Measurements from ENCODE around the gene EPN3. TPM values are rescaled to one million over a fixed set of nuclear protein-coding genes. Genes with fewer than 3 reads are reported as not detected.

EPN3 gene
- total RNA-seq, 1 experiment from 2014 or later = 0.09 TPM

DNA sequence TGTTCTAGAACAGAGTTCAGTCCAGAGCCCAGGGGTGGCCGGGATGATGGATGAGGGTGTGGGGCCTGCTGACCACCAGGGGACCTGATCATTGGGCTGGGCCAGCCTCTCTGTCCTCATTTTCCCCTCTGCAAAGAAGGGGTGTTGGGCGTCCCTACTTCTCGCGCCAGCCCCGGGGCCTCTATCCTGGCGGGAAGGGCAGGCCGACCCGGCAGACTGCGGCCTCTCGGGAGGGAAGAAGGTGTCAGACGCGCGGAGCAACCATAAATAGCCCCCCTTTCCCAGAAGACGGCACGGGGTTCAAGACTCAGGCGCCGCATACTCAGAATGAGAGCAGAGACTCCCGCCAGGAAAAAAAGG, 26.0 kb downstream of the EPN3 start:
- no peak for TF ChIP-seq EZH2 (IDR thresholded peaks at IDR 0.05; ENCODE audit: borderline replicate concordance, low read depth, low read length, poor library complexity, severe bottlenecking)
- TF ChIP-seq, protein P1, sequence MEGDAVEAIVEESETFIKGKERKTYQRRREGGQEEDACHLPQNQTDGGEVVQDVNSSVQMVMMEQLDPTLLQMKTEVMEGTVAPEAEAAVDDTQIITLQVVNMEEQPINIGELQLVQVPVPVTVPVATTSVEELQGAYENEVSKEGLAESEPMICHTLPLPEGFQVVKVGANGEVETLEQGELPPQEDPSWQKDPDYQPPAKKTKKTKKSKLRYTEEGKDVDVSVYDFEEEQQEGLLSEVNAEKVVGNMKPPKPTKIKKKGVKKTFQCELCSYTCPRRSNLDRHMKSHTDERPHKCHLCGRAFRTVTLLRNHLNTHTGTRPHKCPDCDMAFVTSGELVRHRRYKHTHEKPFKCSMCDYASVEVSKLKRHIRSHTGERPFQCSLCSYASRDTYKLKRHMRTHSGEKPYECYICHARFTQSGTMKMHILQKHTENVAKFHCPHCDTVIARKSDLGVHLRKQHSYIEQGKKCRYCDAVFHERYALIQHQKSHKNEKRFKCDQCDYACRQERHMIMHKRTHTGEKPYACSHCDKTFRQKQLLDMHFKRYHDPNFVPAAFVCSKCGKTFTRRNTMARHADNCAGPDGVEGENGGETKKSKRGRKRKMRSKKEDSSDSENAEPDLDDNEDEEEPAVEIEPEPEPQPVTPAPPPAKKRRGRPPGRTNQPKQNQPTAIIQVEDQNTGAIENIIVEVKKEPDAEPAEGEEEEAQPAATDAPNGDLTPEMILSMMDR (conservative IDR thresholded peaks at IDR 0.05; ENCODE audit: low read depth, low read length) = no peak
- Histone ChIP-seq H3K27me3 (replicated peaks; ENCODE audit: insufficient read depth, low read depth, low read length, poor library complexity) (peaks cover 11% of the 10 kb centered on the region), H3K4me1 (ENCODE audit: insufficient read depth, low read length, poor library complexity, severe bottlenecking) (peaks cover 31% of the 10 kb centered on the region), H3K36me3 (ENCODE audit: insufficient read depth, low read length, poor library complexity, severe bottlenecking) (no peaks in the 10 kb centered on the region), H3K9me3 (ENCODE audit: low read depth, low read length, poor library complexity, severe bottlenecking) (no peaks in the 10 kb centered on the region), H3K4me3 (ENCODE audit: low read depth, low read length, poor library complexity, severe bottlenecking) (peak overlapping the region; percentile 59), H3K27ac (ENCODE audit: low read depth, low read length, poor library complexity, severe bottlenecking) (no peak overlapping the region)
- DNase-seq (ENCODE audit: low spot score) = no peak
- POLR2A ChIA-PET (ENCODE audit: low non-redundant PET) = no interaction called here
- intact Hi-C loops (cut with micrococcal nuclease; ENCODE audit: unreplicated experiment) = no loop called here
- BruUV-seq (replicated peaks) = no TSS peak
- CTCF ChIA-PET = no interaction called here

- Histone ChIP-seq H3K36me3 (ENCODE audit: insufficient read depth, low read length, poor library complexity, severe bottlenecking) (no peaks in the 10 kb centered on the region), H3K27ac (ENCODE audit: low read depth, low read length, poor library complexity, severe bottlenecking) (no peak overlapping the region), H3K27me3 (replicated peaks; ENCODE audit: insufficient read depth, low read depth, low read length, poor library complexity) (peaks cover 11% of the 10 kb centered on the region), H3K4me3 (ENCODE audit: low read depth, low read length, poor library complexity, severe bottlenecking) (peak overlapping the region; percentile 59), H3K4me1 (ENCODE audit: insufficient read depth, low read length, poor library complexity, severe bottlenecking) (peaks cover 35% of the 10 kb centered on the region), H3K9me3 (ENCODE audit: low read depth, low read length, poor library complexity, severe bottlenecking) (no peaks in the 10 kb centered on the region)
- no peak for TF ChIP-seq EZH2 (IDR thresholded peaks at IDR 0.05; ENCODE audit: borderline replicate concordance, low read depth, low read length, poor library complexity, severe bottlenecking)
- TF ChIP-seq, protein P1 (conservative IDR thresholded peaks at IDR 0.05; ENCODE audit: low read depth, low read length) = no peak
- ChIA-PET CTCF (no interaction called here), POLR2A (ENCODE audit: low non-redundant PET) (no interaction called here)
- DNase-seq (ENCODE audit: low spot score) = peak; percentile 71
- no TSS peak for BruUV-seq (replicated peaks)
- intact Hi-C loops (cut with micrococcal nuclease; ENCODE audit: unreplicated experiment) = no loop called here
Measured at GRCh38 chr17:50558941-50559614, 26.5 kb downstream of the EPN3 start.

GRCh38 chr17:50559674-50560184, 27.2 kb downstream of the EPN3 start:
- BruUV-seq (replicated peaks) = no TSS peak
- TF ChIP-seq, protein P1 (conservative IDR thresholded peaks at IDR 0.05; ENCODE audit: low read depth, low read length) = no peak
- no peak for TF ChIP-seq EZH2 (IDR thresholded peaks at IDR 0.05; ENCODE audit: borderline replicate concordance, low read depth, low read length, poor library complexity, severe bottlenecking)
- DNase-seq (ENCODE audit: low spot score) = peak; percentile 92
- Histone ChIP-seq H3K9me3 (ENCODE audit: low read depth, low read length, poor library complexity, severe bottlenecking) (no peaks in the 10 kb centered on the region), H3K36me3 (ENCODE audit: insufficient read depth, low read length, poor library complexity, severe bottlenecking) (no peaks in the 10 kb centered on the region), H3K27ac (ENCODE audit: low read depth, low read length, poor library complexity, severe bottlenecking) (peak overlapping the region; percentile 46), H3K27me3 (replicated peaks; ENCODE audit: insufficient read depth, low read depth, low read length, poor library complexity) (peaks cover 11% of the 10 kb centered on the region), H3K4me3 (ENCODE audit: low read depth, low read length, poor library complexity, severe bottlenecking) (peak overlapping the region; percentile 59), H3K4me1 (ENCODE audit: insufficient read depth, low read length, poor library complexity, severe bottlenecking) (peaks cover 42% of the 10 kb centered on the region)
- ChIA-PET CTCF (interaction anchor here (1.3 kb wide), 1 partner anchor 9 kb away, joined by 4 read pairs; no protein-coding TSS in a partner anchor), POLR2A (ENCODE audit: low non-redundant PET) (no interaction called here)
- intact Hi-C loops (cut with micrococcal nuclease; ENCODE audit: unreplicated experiment) = loop anchor here (5.0 kb wide), 1 partner anchor 43 kb away; no protein-coding TSS in a partner anchor

All from A673 (cell line).